Erythroblast (primary cell): ENCODE data around the gene OR4C45.
A peak's percentile ranks its signal among the peaks of the same experiment; 100 is the strongest.
"Not testable (repeated sequence)": the region's sequence is repeated elsewhere in the genome, so short reads cannot be mapped to it uniquely, and the experiment has no call there.

ENCODE experiments used
- DNase-seq, 2 experiments: peaks; one replicate each; lab custom pipeline; 2025; lab: John Stamatoyannopoulos, UW
- GATA1 ChIP-seq: IDR thresholded peaks from 2 replicates; pipeline ENCODE4 v1.6.1; 2011; ENCODE audit warnings: low read depth, mild to moderate bottlenecking, control low read depth, low read length, moderate library complexity
- POLR2A ChIP-seq: IDR thresholded peaks from 2 replicates; pipeline ENCODE4 v1.6.1; 2011; ENCODE audit warnings: mild to moderate bottlenecking, low read length

OR4C45 gene

GRCh38 chr11:50032574-50032973 lies at the start of gene OR4C45:
TSS of gene OR4C45 (plus strand) at chr11:50032874.
- DNase-seq: no peak
- no peak for TF ChIP-seq GATA1
- TF ChIP-seq POLR2A: no peak

- peak; percentile 72 to 80 for DNase-seq
These were observed 37.1 kb upstream of the OR4C45 start for GRCh38 chr11:49995565-49995964.

GRCh38 chr11:50030193-50030592 lies 2.5 kb upstream of the OR4C45 start:
- no peak for DNase-seq
- TF ChIP-seq GATA1 (no peak), POLR2A (no peak)

More at GRCh38 chr11:49995565-49995964, 37.1 kb upstream of the OR4C45 start:
- TF ChIP-seq GATA1 (no peak), POLR2A (no peak)

- not testable (repeated sequence) for DNase-seq
These were observed 3.6 kb downstream of the OR4C45 start for GRCh38 chr11:50036239-50036638.

- DNase-seq: no peak
- TF ChIP-seq GATA1 (no peak), POLR2A (no peak)
These were observed 4.6 kb downstream of the OR4C45 start for GRCh38 chr11:50037251-50037650.

GRCh38 chr11:50044647-50045046 lies 12.0 kb downstream of the OR4C45 start:
- TF ChIP-seq POLR2A: no peak
- TF ChIP-seq GATA1: no peak
- no peak for DNase-seq

GRCh38 chr11:50063056-50063455 lies 30.4 kb downstream of the OR4C45 start:
- not testable (repeated sequence) for DNase-seq

GRCh38 chr11:50070389-50070788 lies 37.7 kb downstream of the OR4C45 start:
- DNase-seq: no peak
- TF ChIP-seq GATA1 (no peak), POLR2A (no peak)

- no peak for DNase-seq
- no peak for TF ChIP-seq GATA1
- TF ChIP-seq POLR2A: no peak
These were observed 39.0 kb downstream of the OR4C45 start for GRCh38 chr11:50071584-50072225.

- TF ChIP-seq POLR2A (no peak), GATA1 (no peak)
- DNase-seq: no peak
These were observed 39.8 kb downstream of the OR4C45 start for GRCh38 chr11:50072226-50073112.

GRCh38 chr11:50073113-50074105 lies 40.7 kb downstream of the OR4C45 start:
- TF ChIP-seq POLR2A (no peak), GATA1 (no peak)
- DNase-seq: no peak

- TF ChIP-seq GATA1: no peak
- no peak for TF ChIP-seq POLR2A
- no peak for DNase-seq
These were observed 41.5 kb downstream of the OR4C45 start for GRCh38 chr11:50074161-50074560.

GRCh38 chr11:50075856-50076255 lies 43.2 kb downstream of the OR4C45 start:
- TF ChIP-seq POLR2A (no peak), GATA1 (no peak)

GRCh38 chr11:50077526-50077925 lies 44.9 kb downstream of the OR4C45 start:
- DNase-seq: no peak
- TF ChIP-seq POLR2A (no peak), GATA1 (no peak)

More at GRCh38 chr11:50075856-50076255, 43.2 kb downstream of the OR4C45 start:
- no peak for DNase-seq
